ENCODE measurements around the gene ZNF644. TPM values are rescaled to one million over a fixed set of nuclear protein-coding genes. Genes with fewer than 3 reads are reported as not detected.

ZNF644 gene
- total RNA-seq, 8 experiments from 2014 or later = 33.9 to 125 (median 103) TPM

DNA sequence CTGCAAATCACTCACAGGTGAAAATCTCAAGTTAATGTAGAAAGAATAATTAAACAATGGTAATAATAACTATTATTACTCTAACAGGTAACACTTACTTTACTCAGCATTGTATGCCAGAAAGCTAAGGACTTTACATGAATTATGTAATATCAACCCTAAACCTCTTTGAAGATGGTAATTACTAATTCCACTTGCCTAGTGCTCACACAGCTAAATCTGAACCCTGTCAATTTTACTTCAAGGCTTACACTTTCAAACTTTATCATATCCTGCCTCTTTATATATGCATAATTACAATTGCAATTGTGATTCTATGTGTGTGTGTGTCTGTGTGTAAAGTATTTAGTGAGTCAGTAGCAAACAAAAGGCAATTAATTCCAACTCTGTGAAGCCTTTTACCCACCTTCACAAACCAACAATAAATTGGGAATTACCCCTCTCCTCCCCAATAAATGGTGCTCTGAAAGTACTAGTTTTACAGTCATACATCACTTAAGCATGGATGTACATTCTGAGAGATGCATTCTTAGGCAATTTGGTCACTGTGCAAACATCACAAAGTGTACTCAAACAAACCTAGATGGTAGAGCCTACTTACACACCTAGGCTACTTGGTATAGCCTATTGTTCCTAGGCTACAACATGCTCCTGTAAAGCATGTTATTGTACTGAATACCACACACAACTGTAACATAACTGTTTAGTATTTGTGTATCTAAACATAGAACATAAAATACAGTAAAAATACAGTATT, 5.9 kb downstream of the ZNF644 start:
- in situ Hi-C loops (cut with MboI; ENCODE audit: low pct_unique_long_range_greater_than_20kb in 2 of 9, low sequenced_read_pairs in 9 of 9, unreplicated experiment in 9 of 9) = no loop called here
- peak in 3 of 8 experiments; percentile 11 to 43 (median 16) for ATAC-seq (replicated peaks in 6 of 8)
- peaks cover 6 to 24% of the 10 kb centered on the region in 2 donors for H3K4me1 ChIP-seq (replicated peaks in 1 of 2)
- H3K27ac ChIP-seq = no peak overlapping the region
- no peak overlapping the region for H3K4me3 ChIP-seq

DNA sequence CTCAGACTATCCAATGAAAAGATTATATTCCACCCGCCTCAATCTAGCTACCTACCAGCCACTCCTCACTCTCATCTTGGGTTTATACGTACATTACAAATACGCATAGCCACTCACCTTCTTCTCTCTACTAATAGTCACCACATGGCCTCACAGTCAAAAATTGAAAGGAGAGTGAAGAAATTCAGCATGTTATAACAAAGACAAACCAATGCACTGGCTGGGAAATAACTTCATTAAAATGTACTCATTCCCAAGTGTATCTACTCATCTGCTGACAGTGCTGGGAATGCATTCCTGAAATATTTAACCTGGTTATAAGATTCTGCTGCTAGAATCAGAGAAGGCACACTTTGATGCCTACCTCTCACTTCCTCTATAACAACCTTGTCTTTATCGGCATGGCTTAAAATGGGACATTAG, 6.5 kb downstream of the ZNF644 start:
- in situ Hi-C loops (cut with MboI; ENCODE audit: low pct_unique_long_range_greater_than_20kb in 2 of 9, low sequenced_read_pairs in 9 of 9, unreplicated experiment in 9 of 9) = no loop called here
- 80 to 100% (median 86%) methylated on average over 1 to 4 of the region's 4 CpGs; no CpG with 5 or more reads in 1 of the 10 experiments for WGBS, 10 experiments
- no peak overlapping the region for H3K4me3 ChIP-seq
- peaks cover 6 to 21% of the 10 kb centered on the region in 2 donors for H3K4me1 ChIP-seq (replicated peaks in 1 of 2)
- ATAC-seq (replicated peaks in 6 of 8) = no peak
- no peak overlapping the region for H3K27ac ChIP-seq

DNA sequence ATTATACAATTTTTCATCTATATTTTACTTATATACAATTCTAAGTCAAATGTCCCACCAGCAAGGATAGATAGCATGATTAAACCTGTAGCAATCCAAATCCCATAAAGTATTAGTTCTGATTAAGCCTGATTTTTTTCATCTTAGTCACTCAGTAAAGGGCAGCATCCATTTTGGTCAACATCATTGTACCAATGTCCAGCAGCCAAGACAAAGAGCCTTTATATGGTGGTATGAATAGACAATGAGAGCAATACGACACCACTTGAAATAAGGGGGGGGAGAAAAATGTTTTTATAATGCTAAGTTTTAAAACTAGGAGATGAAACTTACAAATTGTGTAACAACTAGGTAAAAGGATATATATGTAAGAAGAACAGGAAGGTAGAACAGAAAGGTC, 7.4 kb downstream of the ZNF644 start:
- Histone ChIP-seq H3K4me1 (replicated peaks in 1 of 2) (peaks cover 2 to 12% of the 10 kb centered on the region in 2 donors), H3K27ac (no peak overlapping the region), H3K4me3 (no peak overlapping the region)
- WGBS, 10 experiments = 75 to 100% (median 96%) methylated on average over 1 of the region's 1 CpG; no CpG with 5 or more reads in 2 of the 10 experiments
- in situ Hi-C loops (cut with MboI; ENCODE audit: low pct_unique_long_range_greater_than_20kb in 2 of 9, low sequenced_read_pairs in 9 of 9, unreplicated experiment in 9 of 9) = no loop called here
- ATAC-seq (replicated peaks in 6 of 8) = no peak

DNA sequence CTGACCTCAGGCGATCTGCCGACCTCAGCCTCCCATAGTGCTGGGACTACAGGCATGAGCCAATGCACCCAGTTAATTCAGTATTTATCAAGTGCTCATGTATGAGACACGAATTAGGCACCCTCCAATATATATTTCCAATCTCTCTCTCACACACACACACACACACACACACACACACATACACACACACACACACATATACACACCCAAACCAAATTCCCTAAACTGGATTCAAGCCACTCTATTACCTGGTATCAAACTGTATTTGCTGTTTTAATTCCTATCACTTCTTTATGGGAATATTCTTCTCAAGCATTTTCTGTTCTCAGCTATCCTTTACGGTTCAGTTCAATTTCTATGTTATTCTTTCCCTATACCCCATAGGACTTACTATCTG, 8.5 kb downstream of the ZNF644 start:
- no peak for ATAC-seq (replicated peaks in 6 of 8)
- in situ Hi-C loops (cut with MboI; ENCODE audit: low pct_unique_long_range_greater_than_20kb in 2 of 9, low sequenced_read_pairs in 9 of 9, unreplicated experiment in 9 of 9) = no loop called here
- H3K4me1 ChIP-seq (replicated peaks in 1 of 2) = peaks cover 0 to 7% of the 10 kb centered on the region in 2 donors
- WGBS, 10 experiments = 88 to 100% (median 96%) methylated on average over 1 to 4 of the region's 4 CpGs; no CpG with 5 or more reads in 1 of the 10 experiments
- H3K4me3 ChIP-seq = no peak overlapping the region
- H3K27ac ChIP-seq = no peak overlapping the region

DNA sequence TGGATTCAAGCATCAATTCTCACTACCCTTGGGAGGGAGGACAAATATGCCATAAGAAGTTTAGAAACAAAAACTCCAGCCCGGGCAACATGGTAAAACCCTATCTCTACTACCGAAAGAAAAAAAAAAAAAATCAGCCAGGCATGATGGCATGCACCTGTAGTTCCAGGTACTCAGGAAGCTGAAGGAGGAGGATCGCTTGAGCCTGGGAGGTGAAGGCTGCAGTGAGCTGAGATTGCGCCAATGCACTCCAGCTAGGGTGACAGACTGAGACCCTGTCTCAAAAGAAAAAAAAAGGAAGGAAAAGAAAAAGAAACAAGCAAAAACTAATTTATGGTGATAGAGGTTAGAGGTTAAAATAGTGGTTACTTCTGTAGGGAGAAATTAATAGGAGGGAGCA, 9.6 kb downstream of the ZNF644 start:
- in situ Hi-C loops (cut with MboI; ENCODE audit: low pct_unique_long_range_greater_than_20kb in 2 of 9, low sequenced_read_pairs in 9 of 9, unreplicated experiment in 9 of 9) = no loop called here
- Histone ChIP-seq H3K27ac (no peak overlapping the region), H3K4me1 (replicated peaks in 1 of 2) (peaks cover 0 to 7% of the 10 kb centered on the region in 2 donors), H3K4me3 (no peak overlapping the region)
- WGBS, 10 experiments = 73 to 100% (median 92%) methylated on average over 1 to 4 of the region's 4 CpGs; no CpG with 5 or more reads in 2 of the 10 experiments
- no peak for ATAC-seq (replicated peaks in 6 of 8)

DNA sequence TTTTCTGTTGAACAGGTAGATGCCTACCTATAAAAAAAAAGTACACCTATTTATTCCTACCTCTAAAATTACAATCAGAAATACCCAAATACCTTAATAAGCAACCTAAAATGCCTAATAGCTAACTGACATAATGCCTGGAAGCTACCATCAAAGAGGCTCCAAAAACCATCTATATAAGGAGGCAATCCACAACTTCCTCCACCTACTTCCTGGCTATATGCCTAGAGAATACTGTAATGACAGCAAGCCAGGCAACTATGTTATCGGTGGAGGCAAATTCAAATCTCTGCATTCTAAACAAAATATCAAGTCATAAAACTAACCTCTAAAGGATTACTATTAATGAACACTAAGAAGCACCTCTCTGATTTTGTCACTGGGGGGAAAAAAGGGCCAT, 10.1 kb downstream of the ZNF644 start:
- H3K27ac ChIP-seq = no peak overlapping the region
- no peak for ATAC-seq (replicated peaks in 6 of 8)
- WGBS, 10 experiments = 0 to 100% (median 100%) methylated on average over 1 of the region's 1 CpG; no CpG with 5 or more reads in 2 of the 10 experiments
- in situ Hi-C loops (cut with MboI; ENCODE audit: low pct_unique_long_range_greater_than_20kb in 2 of 9, low sequenced_read_pairs in 9 of 9, unreplicated experiment in 9 of 9) = no loop called here
- H3K4me1 ChIP-seq (replicated peaks in 1 of 2) = peaks cover 0 to 7% of the 10 kb centered on the region in 2 donors
- no peak overlapping the region for H3K4me3 ChIP-seq

DNA sequence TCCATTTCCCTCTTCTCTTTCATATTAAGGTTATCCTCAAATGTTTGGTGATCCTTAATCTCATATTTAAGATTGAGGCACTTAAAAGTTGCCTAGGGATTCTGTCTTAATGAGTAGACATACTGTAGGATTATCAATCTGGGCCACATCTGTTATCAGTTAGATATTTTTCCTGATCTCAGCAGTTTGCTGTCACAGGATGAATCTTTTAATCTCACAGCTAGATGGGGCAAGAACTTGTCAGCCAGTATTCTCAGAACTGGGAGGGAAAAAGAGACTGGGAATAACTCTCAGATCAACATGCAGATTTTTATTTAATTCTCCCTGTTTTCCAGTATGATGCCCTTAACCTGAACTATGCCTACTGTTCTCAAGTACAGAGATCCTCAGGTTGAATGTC, 14.0 kb downstream of the ZNF644 start:
- Histone ChIP-seq H3K4me3 (no peak overlapping the region), H3K27ac (no peak overlapping the region)
- in situ Hi-C loops (cut with MboI; ENCODE audit: low pct_unique_long_range_greater_than_20kb in 2 of 9, low sequenced_read_pairs in 9 of 9, unreplicated experiment in 9 of 9) = no loop called here

DNA sequence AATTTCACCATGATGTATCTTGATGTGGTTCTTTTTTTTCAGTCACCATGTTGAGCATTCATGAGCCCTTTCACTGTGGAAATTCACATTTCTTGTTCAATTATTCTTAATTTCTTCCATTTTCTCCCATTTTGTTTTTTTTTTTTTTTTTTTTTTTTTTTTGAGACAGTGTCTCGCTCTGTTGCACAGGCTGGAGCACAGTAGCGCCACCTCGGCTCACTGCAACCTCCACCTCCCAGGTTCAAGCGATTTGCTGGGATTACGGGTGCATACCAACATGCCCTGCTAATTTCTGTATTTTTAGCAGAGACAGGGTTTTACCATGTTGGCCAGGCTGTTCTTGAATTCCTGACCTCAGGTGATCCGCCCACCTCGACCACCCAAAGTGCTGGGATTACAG, 14.7 kb downstream of the ZNF644 start:
- in situ Hi-C loops (cut with MboI; ENCODE audit: low pct_unique_long_range_greater_than_20kb in 2 of 9, low sequenced_read_pairs in 9 of 9, unreplicated experiment in 9 of 9) = no loop called here
- no peak overlapping the region for H3K27ac ChIP-seq
- H3K4me1 ChIP-seq (replicated peaks in 1 of 2) = no peaks in the 10 kb centered on the region
- ATAC-seq (replicated peaks in 6 of 8) = no peak
- WGBS, 10 experiments = 88 to 100% (median 92%) methylated on average over 4 to 7 of the region's 7 CpGs; no CpG with 5 or more reads in 1 of the 10 experiments
- no peak overlapping the region for H3K4me3 ChIP-seq

More for the DNA sequence above, 14.0 kb downstream of the ZNF644 start:
- H3K4me1 ChIP-seq (replicated peaks in 1 of 2) = no peaks in the 10 kb centered on the region
- ATAC-seq (replicated peaks in 6 of 8) = peak in 3 of 8 experiments; percentile 24 to 63 (median 56)

DNA sequence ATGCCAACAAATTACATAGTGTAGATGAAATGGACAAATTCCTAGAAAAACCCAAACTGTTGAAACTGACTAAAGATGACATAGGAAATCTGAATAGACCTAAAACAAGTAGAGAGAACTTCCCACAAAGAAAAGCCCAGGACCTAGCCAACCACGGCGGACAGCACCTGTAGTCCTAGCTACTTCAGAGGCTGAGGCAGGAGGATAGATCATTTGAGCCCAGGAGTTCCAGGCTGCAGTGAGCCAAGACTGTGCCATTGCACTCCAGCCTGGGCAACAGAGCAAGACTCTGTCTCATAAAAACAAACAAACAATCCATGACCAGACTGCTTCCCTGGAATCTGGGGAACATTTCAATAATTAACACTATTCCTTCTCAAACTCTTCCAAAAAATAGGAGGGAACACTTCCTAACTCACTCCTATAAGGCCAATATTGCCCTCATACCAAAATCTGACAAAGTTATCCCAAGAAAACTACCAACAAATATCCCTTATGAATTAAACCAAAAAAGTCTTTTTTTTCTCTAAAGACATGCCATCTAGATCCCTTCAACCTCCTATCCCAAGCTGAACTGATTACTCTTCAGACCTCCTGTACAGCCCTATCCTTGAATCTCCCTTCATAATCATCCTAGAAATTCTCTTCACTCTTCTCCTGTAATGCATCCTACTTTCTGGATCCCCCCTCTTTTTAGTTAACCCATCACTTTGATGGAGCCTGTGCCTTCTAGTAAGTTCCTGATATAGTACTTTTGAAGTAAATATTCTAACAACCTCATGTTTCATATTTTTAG, 15.5 kb downstream of the ZNF644 start:
- H3K4me3 ChIP-seq = no peak overlapping the region
- ATAC-seq (replicated peaks in 6 of 8) = no peak
- in situ Hi-C loops (cut with MboI; ENCODE audit: low pct_unique_long_range_greater_than_20kb in 2 of 9, low sequenced_read_pairs in 9 of 9, unreplicated experiment in 9 of 9) = no loop called here
- no peak overlapping the region for H3K27ac ChIP-seq
- no peaks in the 10 kb centered on the region for H3K4me1 ChIP-seq (replicated peaks in 1 of 2)
- 92 to 100% (median 100%) methylated on average over 2 of the region's 2 CpGs; no CpG with 5 or more reads in 5 of the 10 experiments for WGBS, 10 experiments

DNA sequence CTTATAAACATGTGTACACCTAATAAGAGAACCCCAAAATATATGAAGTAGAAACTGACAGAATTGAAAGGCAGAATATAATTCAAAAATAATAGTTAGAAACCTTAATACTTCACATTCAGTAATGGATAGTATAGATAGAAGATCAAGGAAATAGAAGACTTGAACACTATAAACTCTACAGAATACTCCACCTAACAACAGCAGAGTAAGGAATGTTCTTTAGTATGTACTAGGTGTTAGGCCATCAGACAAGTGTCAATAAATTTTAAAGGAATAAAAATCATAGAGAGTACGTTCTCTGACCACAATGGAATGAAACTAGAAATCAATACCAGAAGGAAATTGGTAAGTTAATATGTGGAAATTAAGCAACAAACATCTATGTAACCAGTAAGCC, 16.6 kb downstream of the ZNF644 start:
- in situ Hi-C loops (cut with MboI; ENCODE audit: low pct_unique_long_range_greater_than_20kb in 2 of 9, low sequenced_read_pairs in 9 of 9, unreplicated experiment in 9 of 9) = no loop called here

DNA sequence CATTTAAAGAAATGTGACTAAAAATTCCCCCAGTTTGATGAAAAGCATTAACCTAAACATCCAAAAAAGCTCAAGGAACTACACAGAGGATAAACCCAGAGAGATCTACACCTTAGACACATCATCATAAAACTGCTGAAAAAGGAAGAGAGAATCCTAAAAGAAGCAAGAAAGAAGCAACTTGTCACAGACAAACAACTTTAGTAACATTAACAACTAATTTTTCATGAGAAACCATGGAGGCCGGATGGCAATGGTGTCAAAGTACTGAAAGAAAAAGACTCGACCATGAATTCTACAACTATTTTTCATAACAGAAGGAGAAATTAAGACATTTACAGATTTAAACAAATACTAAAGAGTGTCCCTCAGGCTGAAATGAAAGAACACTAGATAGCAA, 17.7 kb downstream of the ZNF644 start:
- in situ Hi-C loops (cut with MboI; ENCODE audit: low pct_unique_long_range_greater_than_20kb in 2 of 9, low sequenced_read_pairs in 9 of 9, unreplicated experiment in 9 of 9) = no loop called here
- 90 to 100% (median 100%) methylated on average over 1 to 2 of the region's 2 CpGs for WGBS, 10 experiments
- H3K4me1 ChIP-seq (replicated peaks in 1 of 2) = no peaks in the 10 kb centered on the region
- no peak overlapping the region for H3K4me3 ChIP-seq
- no peak overlapping the region for H3K27ac ChIP-seq
- no peak for ATAC-seq (replicated peaks in 6 of 8)

More for the DNA sequence above, 16.6 kb downstream of the ZNF644 start:
- Histone ChIP-seq H3K4me3 (no peak overlapping the region), H3K4me1 (replicated peaks in 1 of 2) (no peaks in the 10 kb centered on the region), H3K27ac (no peak overlapping the region)
- ATAC-seq (replicated peaks in 6 of 8) = no peak
- 43 to 100% (median 100%) methylated on average over 1 of the region's 1 CpG for WGBS, 10 experiments

DNA sequence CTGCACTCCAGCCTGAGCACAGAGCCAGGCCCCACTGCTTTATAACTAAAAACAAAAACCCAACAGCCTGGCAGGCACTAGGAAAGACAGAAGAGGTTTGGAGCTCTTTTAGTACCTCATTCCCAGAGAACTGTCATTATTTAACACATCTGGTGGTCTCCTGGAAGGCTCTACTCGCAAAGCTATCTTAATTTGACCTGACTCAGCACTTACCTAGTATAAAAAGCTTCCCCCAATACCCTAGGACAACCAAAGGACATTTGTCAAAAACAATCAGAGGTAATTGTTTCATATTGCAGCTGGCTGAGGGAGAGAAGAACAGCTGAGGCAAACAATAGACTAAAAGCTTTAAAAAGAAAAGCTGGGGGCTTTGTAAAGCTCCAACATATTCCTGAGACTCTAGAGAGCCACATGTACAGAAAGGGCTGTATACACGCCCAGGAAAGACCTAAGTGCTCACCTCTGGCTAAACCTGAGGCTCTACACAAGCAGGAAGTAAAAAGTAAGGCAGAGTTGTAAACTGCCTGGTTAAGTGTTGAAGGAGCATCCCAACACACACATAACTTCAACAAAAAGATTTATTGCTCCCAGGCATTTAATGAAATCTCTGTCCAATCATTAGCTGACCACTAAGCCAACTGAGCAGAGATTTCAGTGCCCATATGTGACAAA, 25.0 kb downstream of the ZNF644 start:
- H3K27ac ChIP-seq = no peak overlapping the region
- peaks cover 0 to 5% of the 10 kb centered on the region in 2 donors for H3K4me1 ChIP-seq (replicated peaks in 1 of 2)
- WGBS, 10 experiments = 91 to 100% (median 100%) methylated on average over 1 to 2 of the region's 2 CpGs; no CpG with 5 or more reads in 2 of the 10 experiments
- no peak for ATAC-seq (replicated peaks in 6 of 8)
- in situ Hi-C loops (cut with MboI; ENCODE audit: low pct_unique_long_range_greater_than_20kb in 2 of 9, low sequenced_read_pairs in 9 of 9, unreplicated experiment in 9 of 9) = no loop called here
- H3K4me3 ChIP-seq = no peak overlapping the region

DNA sequence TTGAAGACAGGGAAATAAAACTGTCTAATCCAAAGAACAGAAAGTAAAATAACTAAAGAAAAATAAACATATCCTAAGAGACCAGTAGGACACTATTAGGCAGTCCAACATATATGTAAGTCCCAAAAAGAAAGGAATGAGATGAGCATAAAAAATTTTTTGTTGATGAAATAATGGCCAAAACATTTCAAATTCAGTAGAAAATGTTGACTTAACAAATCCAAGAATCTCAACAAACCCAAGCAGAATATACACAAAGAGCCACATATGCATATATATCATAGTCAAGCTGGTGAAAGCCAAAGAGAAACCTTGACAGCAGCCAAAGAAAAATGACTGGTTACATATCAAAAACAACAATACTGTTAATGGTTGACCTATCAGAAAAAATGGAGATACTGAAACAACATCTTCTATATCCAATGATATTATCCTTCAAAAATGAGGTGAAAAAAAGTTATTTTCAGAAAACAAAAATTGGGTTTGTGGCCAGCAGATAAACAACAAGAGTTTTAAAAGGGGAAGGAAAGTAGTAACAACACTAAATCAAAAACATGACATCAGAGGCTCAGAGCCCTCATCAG, 26.4 kb downstream of the ZNF644 start:
- no peak for ATAC-seq (replicated peaks in 6 of 8)
- no peak overlapping the region for H3K4me3 ChIP-seq
- peaks cover 0 to 5% of the 10 kb centered on the region in 2 donors for H3K4me1 ChIP-seq (replicated peaks in 1 of 2)
- no peak overlapping the region for H3K27ac ChIP-seq
- in situ Hi-C loops (cut with MboI; ENCODE audit: low pct_unique_long_range_greater_than_20kb in 2 of 9, low sequenced_read_pairs in 9 of 9, unreplicated experiment in 9 of 9) = no loop called here

Measured in motor neuron (in vitro differentiated cells).